SJSA1 (cell line): ENCODE data around the gene ACOXL. TPM values are rescaled to one million over a fixed set of nuclear protein-coding genes. Genes with fewer than 3 reads are reported as not detected.
"Not testable (repeated sequence)": the region's sequence is repeated elsewhere in the genome, so short reads cannot be mapped to it uniquely, and the experiment has no call there.

ENCODE experiments used
- DNase-seq, 2 experiments: peaks; one replicate each; pipeline ENCODE4 v3.0.0-alpha.2; 2015 to 2020; ENCODE audit warnings: low spot score in 2 of 2, low read depth in 1 of 2
- H3K27ac ChIP-seq: fragments of 250-450 bp; sonication (Bioruptor Pico); 2 replicates; pipeline ENCODE4 v1.5.1; 2020; ENCODE audit warnings: mild to moderate bottlenecking, moderate library complexity
- H3K27me3 ChIP-seq: fragments of 250-450 bp; sonication (Bioruptor Pico); replicated peaks from 2 replicates; pipeline ENCODE4 v1.5.1; 2020; ENCODE audit warnings: mild to moderate bottlenecking, moderate library complexity
- H3K36me3 ChIP-seq: fragments of 250-450 bp; sonication (Bioruptor Pico); 2 replicates; pipeline ENCODE4 v1.5.1; 2020; ENCODE audit warnings: mild to moderate bottlenecking
- H3K4me1 ChIP-seq: fragments of 250-450 bp; sonication (Bioruptor Pico); replicated peaks from 2 replicates; pipeline ENCODE4 v1.6.1; 2021; ENCODE audit warnings: mild to moderate bottlenecking
- H3K4me3 ChIP-seq: fragments of 250-450 bp; sonication (Bioruptor Pico); 2 replicates; pipeline ENCODE4 v1.5.1; 2020; ENCODE audit warnings: mild to moderate bottlenecking
- H3K9me3 ChIP-seq: fragments of 250-450 bp; sonication (Bioruptor Pico); replicated peaks from 2 replicates; pipeline ENCODE4 v1.5.1; 2020; ENCODE audit warnings: mild to moderate bottlenecking
- total RNA-seq: library from RNA; depleted of rRNA; stranded (reverse); fragments of >200 nt; shearing (Covaris generic); gene quantifications from 2 replicates; pipeline ENCODE4 v1.2.3, GENCODE V29; 2014

Gene ACOXL
- total RNA-seq, 1 experiment from 2014 or later, result not detected

- peaks cover 35% of the 10 kb centered on the region for H3K27me3 ChIP-seq
These were observed 299.4 kb downstream of the ACOXL start for GRCh38 chr2:111031546-111032478.

DNA sequence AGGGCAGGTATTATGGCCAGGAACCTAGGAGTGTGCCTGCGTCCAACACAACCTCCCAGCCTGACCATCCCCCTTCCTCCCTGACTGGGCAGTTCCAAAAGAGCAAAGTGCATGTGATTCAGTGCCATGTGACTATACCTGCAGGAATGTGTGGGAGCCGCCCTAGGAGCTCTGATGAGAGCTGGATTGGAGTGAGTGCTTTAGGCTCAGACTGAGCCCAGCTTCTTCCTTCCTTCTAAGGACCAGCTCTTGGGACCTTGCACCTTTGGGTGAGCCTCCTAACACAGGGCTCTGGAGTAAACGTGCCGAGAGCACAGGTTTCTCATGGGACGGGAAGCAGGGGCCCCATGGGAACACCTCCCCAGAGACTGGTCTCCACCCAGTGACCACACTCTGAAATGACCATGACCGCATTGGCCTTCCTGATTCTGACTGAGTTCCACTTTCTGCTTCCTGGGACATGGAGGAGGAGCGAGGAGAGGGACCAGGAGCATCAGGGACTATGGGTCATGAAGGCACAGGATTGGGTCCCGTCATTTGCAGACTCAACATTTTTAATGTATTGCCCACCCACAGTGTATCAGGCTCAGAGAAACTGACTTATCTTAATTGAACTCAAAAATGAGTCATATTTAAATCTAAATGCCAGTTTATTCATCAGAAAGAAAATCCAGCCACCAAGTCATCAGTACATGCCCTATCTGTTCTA, 300.5 kb downstream of the ACOXL start:
- Histone ChIP-seq H3K9me3 (no peaks in the 10 kb centered on the region), H3K4me1 (peaks cover 9% of the 10 kb centered on the region), H3K4me3 (no peak overlapping the region), H3K27ac (no peak overlapping the region), H3K27me3 (peaks cover 42% of the 10 kb centered on the region), H3K36me3 (no peaks in the 10 kb centered on the region)
- no peak for DNase-seq

More at GRCh38 chr2:111031546-111032478, 299.4 kb downstream of the ACOXL start:
- no peak for DNase-seq
- H3K9me3 ChIP-seq, result no peaks in the 10 kb centered on the region
- no peak overlapping the region for H3K4me3 ChIP-seq
- H3K27ac ChIP-seq, result no peak overlapping the region
- peaks cover 9% of the 10 kb centered on the region for H3K4me1 ChIP-seq
- no peaks in the 10 kb centered on the region for H3K36me3 ChIP-seq

DNA sequence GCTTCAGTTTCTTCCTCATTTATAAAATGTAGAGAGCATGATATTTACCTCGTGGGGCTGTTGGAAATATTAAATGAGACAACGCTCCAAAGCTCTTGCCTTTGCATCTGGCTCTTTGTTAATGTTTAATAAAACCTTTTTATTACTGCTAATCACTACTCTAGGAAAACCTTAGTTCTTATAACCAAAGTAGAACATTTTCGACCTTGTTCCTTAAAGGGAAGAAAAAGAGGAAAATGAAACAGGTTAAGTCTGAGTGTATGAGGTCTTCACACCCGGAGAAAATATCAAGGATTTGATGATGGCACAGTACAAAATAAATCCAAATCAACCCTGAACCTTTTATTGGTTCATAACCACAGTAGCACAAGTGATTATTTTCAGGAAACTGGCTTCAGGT, 301.8 kb downstream of the ACOXL start:
- DNase-seq, result no peak
- no peak overlapping the region for H3K4me3 ChIP-seq
- peaks cover 50% of the 10 kb centered on the region for H3K27me3 ChIP-seq

GRCh38 chr2:111034606-111035005, 302.2 kb downstream of the ACOXL start:
- Histone ChIP-seq H3K27me3 (peaks cover 51% of the 10 kb centered on the region), H3K4me3 (no peak overlapping the region), H3K9me3 (no peaks in the 10 kb centered on the region), H3K27ac (no peak overlapping the region), H3K36me3 (no peaks in the 10 kb centered on the region), H3K4me1 (peaks cover 9% of the 10 kb centered on the region)
- DNase-seq, result no peak

More for the DNA sequence above, 301.8 kb downstream of the ACOXL start:
- H3K27ac ChIP-seq, result no peak overlapping the region
- H3K36me3 ChIP-seq, result no peaks in the 10 kb centered on the region
- peaks cover 9% of the 10 kb centered on the region for H3K4me1 ChIP-seq
- H3K9me3 ChIP-seq, result no peaks in the 10 kb centered on the region

DNA sequence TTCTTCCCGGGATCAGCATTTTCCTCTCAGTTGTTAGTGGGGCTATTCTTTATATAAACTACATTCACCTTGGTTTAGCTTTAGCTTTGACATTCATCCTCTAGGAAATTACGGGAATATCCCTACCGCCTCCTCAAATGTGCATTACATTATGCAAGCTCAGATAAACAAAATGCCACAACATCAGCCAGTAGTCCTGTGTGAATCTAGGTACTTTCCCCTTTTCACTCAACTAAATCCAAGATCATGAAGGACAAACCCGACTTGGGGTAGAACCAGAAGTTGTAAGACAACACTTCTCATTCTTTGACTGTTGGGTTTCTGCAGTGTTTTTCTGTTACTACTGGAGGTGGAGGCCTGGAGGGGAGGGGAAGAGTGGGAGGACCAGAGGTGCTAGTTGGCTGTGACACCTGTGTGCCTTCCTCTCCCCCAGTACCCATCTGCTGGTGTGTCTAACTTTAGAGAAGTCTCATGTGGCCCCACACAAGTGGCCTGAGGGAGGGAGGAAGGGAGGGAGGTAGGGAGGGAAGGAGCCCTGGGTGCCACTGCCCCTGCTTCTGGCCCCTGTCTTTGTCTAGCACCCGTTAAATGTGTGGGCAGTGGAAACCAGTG, 303.6 kb downstream of the ACOXL start:
- Histone ChIP-seq H3K4me1 (peaks cover 9% of the 10 kb centered on the region), H3K36me3 (no peaks in the 10 kb centered on the region), H3K27ac (no peak overlapping the region), H3K27me3 (peaks cover 60% of the 10 kb centered on the region), H3K9me3 (no peaks in the 10 kb centered on the region), H3K4me3 (no peak overlapping the region)
- DNase-seq, result no peak

- Histone ChIP-seq H3K27ac (no peak overlapping the region), H3K4me1 (peaks cover 9% of the 10 kb centered on the region), H3K9me3 (no peaks in the 10 kb centered on the region), H3K4me3 (no peak overlapping the region), H3K36me3 (no peaks in the 10 kb centered on the region), H3K27me3 (peaks cover 63% of the 10 kb centered on the region)
- no peak for DNase-seq
These were observed 304.8 kb downstream of the ACOXL start for GRCh38 chr2:111037128-111037527.

- Histone ChIP-seq H3K36me3 (no peaks in the 10 kb centered on the region), H3K27me3 (peaks cover 64% of the 10 kb centered on the region), H3K9me3 (no peaks in the 10 kb centered on the region), H3K27ac (no peak overlapping the region), H3K4me3 (no peak overlapping the region), H3K4me1 (no peaks in the 10 kb centered on the region)
- DNase-seq, result no peak
These were observed 307.4 kb downstream of the ACOXL start for GRCh38 chr2:111039628-111040383.

DNA sequence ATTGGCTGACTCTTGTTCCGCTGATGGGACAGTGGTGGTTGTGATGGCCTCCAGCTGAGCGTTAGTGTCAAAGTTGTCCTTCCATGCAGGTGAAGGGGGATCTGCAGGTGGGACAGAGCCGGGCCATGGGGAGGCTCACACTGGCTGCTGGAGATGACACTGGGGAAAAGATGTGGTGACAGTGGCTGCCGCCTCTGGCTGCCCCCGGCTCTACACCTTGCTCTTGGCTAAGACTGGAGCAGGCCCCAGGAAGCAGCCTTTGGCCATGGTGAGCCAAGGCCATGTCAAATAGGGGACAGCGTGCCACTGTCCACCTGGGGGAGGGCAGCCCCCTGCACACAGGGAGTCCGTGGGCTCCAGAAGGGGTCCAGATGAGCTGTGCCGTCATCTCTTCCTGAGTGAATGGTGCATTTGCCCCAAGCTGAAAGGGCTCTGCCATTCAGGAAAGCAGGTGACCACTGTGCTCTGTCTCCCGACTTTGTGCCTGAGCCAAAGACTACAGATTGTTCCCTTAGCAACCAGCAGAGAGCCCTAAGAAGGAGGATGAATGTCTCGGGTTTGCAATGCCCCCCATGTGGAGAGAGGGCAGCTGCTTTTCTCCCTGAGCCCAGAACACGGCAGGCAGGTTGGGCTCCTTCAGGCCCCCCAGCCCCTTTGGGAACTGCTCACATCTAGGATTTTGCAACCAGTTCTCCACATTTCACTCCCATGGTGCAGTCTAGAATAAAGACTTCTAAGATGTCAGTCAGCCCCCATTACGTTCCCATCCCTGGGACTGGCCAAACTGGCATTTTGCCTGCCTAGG, 309.2 kb downstream of the ACOXL start:
- H3K36me3 ChIP-seq, result no peaks in the 10 kb centered on the region
- H3K4me3 ChIP-seq, result no peak overlapping the region
- no peak for DNase-seq
- peaks cover 51% of the 10 kb centered on the region for H3K27me3 ChIP-seq
- H3K4me1 ChIP-seq, result no peaks in the 10 kb centered on the region
- no peak overlapping the region for H3K27ac ChIP-seq
- no peaks in the 10 kb centered on the region for H3K9me3 ChIP-seq

DNA sequence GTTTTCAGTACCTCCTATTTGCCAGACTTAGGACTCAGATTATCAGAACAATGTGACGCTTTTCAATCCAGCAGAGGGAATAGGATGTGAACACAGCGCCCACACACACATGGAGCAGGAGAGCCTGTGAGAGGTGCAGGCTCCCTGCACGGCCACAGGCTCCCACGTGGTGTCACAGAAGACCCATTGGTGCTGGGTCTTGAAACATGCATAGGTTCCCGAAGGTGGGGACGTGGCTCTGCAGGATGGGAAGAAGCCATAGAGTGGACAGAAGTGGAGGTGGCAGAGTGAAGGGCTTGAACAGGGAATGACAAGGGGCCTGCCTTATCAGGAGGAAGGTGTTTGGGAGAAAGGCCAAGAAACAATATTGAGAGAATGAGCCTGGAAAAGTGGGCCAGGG, 309.9 kb downstream of the ACOXL start:
- H3K4me1 ChIP-seq, result no peaks in the 10 kb centered on the region
- no peak overlapping the region for H3K27ac ChIP-seq
- no peak overlapping the region for H3K4me3 ChIP-seq
- DNase-seq, result no peak
- no peaks in the 10 kb centered on the region for H3K36me3 ChIP-seq
- H3K9me3 ChIP-seq, result no peaks in the 10 kb centered on the region
- peaks cover 49% of the 10 kb centered on the region for H3K27me3 ChIP-seq

GRCh38 chr2:111042772-111043771, 310.7 kb downstream of the ACOXL start:
- no peaks in the 10 kb centered on the region for H3K4me1 ChIP-seq
- no peak for DNase-seq
- H3K27ac ChIP-seq, result no peak overlapping the region
- no peaks in the 10 kb centered on the region for H3K9me3 ChIP-seq
- no peak overlapping the region for H3K4me3 ChIP-seq
- no peaks in the 10 kb centered on the region for H3K36me3 ChIP-seq
- H3K27me3 ChIP-seq, result peaks cover 42% of the 10 kb centered on the region

DNA sequence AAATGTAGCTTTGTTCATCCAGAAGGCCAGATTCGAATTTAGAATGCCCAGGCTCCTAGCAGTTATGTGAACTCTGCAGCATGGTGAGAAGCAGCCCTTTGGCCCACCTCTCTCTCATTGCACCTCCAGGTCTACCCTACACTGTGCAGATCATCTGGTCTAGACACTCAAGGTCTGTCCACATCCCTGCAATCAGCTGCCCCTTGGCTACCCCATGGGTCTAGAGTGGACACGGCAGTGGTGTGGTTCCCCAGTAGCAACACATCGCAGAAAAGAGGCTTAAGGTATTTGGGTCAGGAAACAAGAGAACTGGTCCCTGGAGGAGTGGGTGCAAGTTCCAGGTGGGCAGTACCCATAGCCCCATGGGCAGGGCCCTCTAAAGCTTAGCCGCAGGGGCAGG, 311.7 kb downstream of the ACOXL start:
- Histone ChIP-seq H3K36me3 (no peaks in the 10 kb centered on the region), H3K27ac (no peak overlapping the region), H3K4me1 (no peaks in the 10 kb centered on the region), H3K9me3 (no peaks in the 10 kb centered on the region), H3K27me3 (peaks cover 36% of the 10 kb centered on the region), H3K4me3 (no peak overlapping the region)
- DNase-seq, result no peak

- H3K27me3 ChIP-seq, result peaks cover 25% of the 10 kb centered on the region; the same call in 1 of the 2 replicates
- H3K27ac ChIP-seq, H3K9me3 ChIP-seq, DNase-seq, H3K36me3 ChIP-seq, H3K4me1 ChIP-seq, H3K4me3 ChIP-seq: not testable (repeated sequence)
These were observed 312.9 kb downstream of the ACOXL start for GRCh38 chr2:111045236-111045635.
